ENCODE measurements around the gene KIF17.

Gene KIF17

DNA sequence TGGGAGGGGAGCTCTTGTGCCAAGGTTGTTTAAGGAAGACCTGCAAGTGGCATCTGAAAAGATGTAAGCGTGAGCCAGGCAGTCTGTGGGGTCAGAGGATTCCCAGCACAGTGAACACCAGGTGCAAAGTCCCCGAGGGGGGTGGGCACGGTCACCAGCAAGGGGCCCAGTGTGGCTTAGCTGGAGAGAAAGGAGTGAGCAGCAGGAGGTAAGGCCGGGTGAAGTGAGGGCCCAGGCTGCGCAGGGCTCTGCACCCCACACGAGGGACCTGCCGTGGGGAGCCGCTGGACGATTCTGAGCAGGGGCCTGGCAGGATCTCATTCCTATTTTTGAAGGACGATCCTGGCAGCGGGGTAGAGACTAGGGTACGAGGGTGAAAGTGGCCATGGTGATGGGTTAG lies 60.8 kb downstream of the KIF17 start:
- no peak for DNase-seq

DNA sequence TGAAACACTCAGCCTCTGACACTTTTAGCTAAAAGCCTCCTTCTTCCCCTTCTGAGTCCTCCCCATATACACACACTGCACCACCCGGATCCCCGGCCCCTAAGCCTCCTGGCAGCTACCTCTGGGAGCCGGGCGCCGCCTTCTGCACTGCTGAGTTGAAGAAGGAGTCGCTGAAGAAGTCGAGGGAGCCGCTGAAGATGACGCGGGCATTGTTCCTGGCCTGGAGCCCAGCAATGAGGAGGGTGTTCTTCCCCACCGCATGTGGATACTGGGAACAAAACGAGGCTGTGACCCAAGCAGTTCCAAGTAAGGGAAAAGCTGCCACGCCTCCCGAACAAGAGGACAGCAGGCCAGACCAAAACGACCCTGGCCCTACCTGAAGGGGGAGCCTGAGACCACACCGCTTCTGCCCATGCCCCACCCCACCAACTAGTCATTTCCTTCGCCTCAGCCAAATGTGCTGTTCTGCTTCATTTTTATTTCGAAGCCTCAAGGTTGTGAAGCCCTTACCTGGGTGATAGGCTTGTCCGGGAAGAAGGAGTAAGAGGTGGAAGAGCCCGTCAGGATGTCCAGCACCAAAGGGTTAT lies 63.6 kb downstream of the KIF17 start:
- DNase-seq = no peak

DNA sequence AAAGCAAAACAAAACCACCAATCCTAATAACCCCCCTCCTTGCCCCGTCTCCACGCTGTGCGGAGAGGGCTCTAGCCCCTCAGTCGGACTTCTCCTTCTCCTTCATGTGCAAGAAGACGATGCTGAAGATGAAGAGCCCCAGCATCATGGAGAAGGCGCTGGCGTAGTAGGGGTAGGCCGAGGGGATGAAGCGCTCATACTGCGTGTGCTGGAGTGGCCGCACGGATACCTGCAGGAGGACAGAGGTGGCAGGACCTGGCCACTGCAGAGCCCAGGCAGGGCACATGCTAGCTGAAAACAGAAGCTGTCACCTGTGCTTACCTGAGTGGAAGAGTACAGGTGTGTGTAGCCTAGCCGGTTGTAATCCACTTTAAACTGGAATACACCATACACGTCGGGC lies 65.5 kb downstream of the KIF17 start:
- no peak for DNase-seq

- no peak for DNase-seq
Measured at GRCh38 chr1:20648946-20649345, 68.9 kb downstream of the KIF17 start.

- DNase-seq = no peak
Measured at GRCh38 chr1:20648438-20648837, 69.4 kb downstream of the KIF17 start.

- DNase-seq = no peak
Measured at GRCh38 chr1:20645414-20645813, 72.4 kb downstream of the KIF17 start.

GRCh38 chr1:20644416-20644815 lies 73.4 kb downstream of the KIF17 start:
- no peak for DNase-seq

- no peak for DNase-seq
Measured at GRCh38 chr1:20643080-20643479, 74.7 kb downstream of the KIF17 start.

- DNase-seq = no peak
Measured at GRCh38 chr1:20641975-20642374, 75.8 kb downstream of the KIF17 start.

DNA sequence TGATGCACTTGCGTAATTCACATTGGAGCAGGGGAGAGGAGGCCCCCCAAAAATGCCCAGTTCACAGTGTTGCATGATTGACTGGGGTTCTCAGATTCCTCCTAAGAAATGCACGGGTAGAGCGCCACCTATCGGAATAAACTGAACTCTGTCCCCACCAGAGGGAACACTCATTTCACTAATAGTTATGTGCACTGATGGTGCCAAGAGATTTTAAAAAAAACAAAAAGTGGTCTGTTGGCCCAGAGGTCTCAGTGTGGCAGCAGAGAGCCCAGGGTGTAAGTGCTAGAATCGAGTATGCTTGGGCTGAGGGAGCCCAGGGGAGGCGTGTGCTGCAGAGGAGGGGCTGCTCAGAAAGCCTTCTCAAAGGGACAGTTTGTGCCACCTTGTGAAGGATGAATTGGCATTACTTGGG lies 77.6 kb downstream of the KIF17 start:
- DNase-seq = peak; percentile 9

GRCh38 chr1:20636785-20637347 lies 80.9 kb downstream of the KIF17 start:
- DNase-seq = no peak

DNA sequence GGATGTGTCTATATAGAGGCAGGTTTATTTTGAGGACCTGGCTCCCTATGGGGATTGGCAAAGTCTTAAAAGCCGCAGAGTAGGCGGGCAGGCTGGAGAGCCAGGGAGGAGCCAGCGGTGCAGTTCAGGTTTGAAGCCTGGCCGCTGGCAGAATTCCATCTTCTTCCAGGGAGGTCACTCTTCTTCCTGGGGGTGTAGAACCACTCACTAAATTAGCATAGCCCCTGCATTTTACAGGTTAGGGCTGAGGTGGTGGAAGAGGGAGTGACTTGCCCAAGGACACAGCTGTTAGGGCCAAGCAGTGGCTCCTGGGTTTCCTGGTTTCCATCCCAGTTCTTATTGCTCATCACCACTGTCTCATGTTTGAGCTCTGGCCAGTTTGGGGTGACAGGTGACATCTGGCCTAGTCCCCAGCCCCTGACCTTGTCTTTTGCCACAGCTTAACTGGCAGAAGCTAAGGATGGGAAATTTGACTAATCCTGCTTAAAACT lies 83.2 kb downstream of the KIF17 start:
- peak; percentile 9 for DNase-seq

- DNase-seq = no peak
Measured at GRCh38 chr1:20634065-20634593, 83.7 kb downstream of the KIF17 start.

- DNase-seq = peak; percentile 76
Measured at GRCh38 chr1:20633190-20634064, 84.4 kb downstream of the KIF17 start, which contains the start of gene PINK1. PINK1 (plus strand) TSS chr1:20633458; CDS start chr1:20633549, 91 bp downstream.

DNA sequence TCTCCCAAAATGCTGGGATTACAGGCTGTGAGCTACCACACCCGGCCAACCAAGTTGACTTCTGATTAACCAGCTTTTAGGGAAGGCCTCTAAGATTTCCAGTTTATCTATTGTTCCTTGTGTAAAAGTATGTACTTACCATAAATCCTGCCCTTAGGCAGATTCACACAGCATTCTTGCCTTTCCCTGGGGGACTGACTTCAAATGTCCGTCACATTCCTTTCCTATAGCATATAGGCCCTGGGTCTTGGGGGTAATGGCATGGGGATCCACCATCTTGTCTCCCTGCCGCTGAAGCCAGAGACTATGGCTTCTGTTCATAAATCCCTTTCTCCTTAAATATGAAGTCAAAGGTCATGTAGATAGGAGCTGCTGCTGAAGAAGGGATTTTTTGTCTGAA lies 85.4 kb downstream of the KIF17 start:
- no peak for DNase-seq

DNA sequence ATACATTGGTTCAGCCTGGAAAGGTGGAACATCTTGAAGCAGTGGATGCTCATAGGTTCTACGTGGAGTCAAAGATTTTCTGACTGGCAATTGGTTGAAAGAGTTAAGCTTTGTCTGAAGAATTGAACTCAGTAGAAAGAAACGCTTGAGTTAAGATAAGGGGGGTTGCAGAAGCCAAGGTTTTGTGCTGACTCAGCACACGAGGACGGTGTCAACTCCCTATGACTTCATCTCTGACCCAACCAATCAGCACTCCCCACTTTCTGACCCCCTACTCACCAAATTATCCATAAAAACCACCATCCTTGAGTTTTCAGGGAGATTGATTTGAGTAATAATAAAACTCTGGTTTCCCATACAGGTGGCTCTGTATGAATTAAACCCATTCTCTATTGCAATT lies 87.1 kb downstream of the KIF17 start:
- DNase-seq = no peak

DNA sequence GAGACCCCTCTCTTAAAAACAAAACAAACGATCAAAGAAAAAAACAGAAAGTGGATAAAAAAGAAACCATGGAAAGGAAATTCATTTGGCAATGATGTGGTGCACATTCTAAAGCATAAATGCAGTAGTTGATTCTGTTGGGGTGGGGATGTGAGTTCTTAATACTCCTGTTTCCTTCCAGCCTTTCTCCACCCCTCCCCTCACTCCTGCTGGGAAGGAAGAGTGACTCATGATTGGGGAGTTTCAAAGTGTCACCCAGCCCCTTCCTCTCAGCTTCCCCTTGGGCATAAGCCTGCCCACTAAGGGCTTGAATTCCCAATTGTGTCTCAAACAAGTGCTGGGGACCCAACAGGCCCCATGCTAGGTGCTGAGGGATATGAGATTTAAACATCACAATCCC lies 91.3 kb downstream of the KIF17 start:
- no peak for DNase-seq

DNA sequence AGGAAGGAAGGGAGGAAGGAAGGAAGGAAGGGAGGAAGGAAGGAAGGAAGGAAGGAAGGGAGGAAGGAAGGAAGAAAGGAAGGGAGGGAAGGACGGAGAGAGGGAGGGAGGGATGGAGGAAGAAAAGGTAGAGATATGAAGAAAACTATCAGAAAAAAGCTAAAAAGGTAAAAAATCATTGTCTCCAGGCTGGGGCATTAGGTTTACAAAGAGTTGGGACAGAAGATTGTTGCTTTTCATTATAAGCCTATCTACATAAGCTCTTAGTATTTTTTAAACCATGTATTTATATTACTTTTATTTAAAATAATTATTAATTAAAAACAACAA lies 91.7 kb downstream of the KIF17 start:
- DNase-seq = no peak

- no peak for DNase-seq
Measured at GRCh38 chr1:20625176-20626097, 92.4 kb downstream of the KIF17 start.

DNA sequence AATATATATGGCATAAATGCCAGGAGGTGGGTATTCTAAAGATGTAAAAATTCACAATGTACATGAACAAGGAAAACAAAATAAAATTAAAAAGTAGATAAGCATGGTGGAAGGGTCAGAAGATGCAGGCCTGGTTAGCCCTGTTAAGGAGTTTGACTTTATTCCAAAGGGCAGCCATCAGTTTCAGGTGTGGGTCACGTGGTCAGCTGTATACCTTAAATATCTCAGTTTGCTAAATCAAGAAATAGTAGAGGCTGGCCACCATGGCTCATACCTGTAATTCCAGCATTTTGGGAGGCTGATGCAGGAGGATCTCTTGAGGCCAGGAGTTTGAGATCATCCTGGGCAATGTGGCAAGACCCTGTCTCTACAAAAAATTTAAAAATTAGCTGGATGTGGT lies 93.1 kb downstream of the KIF17 start:
- DNase-seq = no peak

DNA sequence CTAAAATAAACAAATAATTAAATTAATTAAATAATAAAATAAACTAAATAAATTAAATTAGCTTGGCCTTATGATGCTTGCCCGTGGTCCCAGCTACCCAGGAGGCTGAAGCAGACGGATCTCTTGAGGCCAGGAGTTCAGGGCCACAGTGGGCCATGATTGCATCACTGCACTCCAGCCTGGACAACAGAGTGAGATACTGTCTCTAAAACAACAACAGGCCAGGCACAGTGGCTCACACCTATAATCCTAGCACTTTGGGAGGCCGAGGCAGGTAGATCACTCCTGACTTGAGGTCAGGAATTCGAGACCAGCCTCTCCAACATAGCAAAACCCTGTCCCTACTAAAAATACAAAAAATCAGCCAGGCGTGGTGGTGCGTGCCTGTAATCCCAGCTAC lies 96.8 kb downstream of the KIF17 start:
- no peak for DNase-seq

DNA sequence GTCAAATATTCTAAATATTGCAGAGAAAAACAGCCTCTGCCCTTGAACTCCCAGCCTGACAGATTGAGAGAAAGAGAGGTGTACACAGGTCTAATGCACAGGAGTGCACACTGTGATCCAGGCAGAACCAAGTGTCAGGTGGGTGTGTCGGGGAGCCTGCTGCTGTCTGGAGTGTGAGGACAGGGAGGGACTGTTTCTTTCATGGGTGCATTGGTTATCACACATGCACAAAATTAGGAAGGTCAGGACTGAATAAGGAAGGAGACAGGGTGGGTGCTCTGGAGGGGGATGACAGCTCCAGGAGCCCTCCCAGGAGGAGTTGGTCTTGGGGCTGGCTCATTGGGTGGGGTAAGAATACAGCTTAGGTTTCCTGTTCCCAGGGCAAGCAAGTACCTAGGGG lies 97.8 kb downstream of the KIF17 start:
- no peak for DNase-seq

GRCh38 chr1:20618550-20618949 lies 99.3 kb downstream of the KIF17 start:
- no peak for DNase-seq
